Ascending aorta (tissue), 2 donors: ENCODE results near the gene APOA1. TPM values are rescaled to one million over a fixed set of nuclear protein-coding genes. Genes with fewer than 3 reads are reported as not detected.

Experiments
- DNase-seq, 2 donors: peaks; one replicate each; pipeline ENCODE4 v3.0.0-alpha.2; 2019; ENCODE audit warnings: low spot score in 2 of 2
- H3K27ac ChIP-seq, 2 donors: fragments of 200-600 bp; sonication (generic); one replicate each; pipeline ENCODE4 v1.5.1; 2016 to 2017; ENCODE audit warnings: mild to moderate bottlenecking in 1 of 2
- H3K27me3 ChIP-seq: fragments of 200-600 bp; sonication (generic); one replicate; pipeline ENCODE4 v1.5.1; 2017
- H3K36me3 ChIP-seq, 2 donors: fragments of 200-600 bp; sonication (generic); one replicate each; pipeline ENCODE4 v1.5.1; 2016
- H3K4me1 ChIP-seq, 2 donors: fragments of 200-600 bp; sonication (generic); one replicate each; pipeline ENCODE4 v1.5.1; 2016 to 2017; ENCODE audit warnings: mild to moderate bottlenecking in 1 of 2
- H3K4me3 ChIP-seq, 2 donors: fragments of 200-600 bp; sonication (generic); one replicate each; pipeline ENCODE4 v1.5.1; 2016 to 2017; ENCODE audit warnings: mild to moderate bottlenecking in 1 of 2
- H3K9me3 ChIP-seq, 2 donors: fragments of 200-600 bp; sonication (generic); one replicate each; pipeline ENCODE4 v1.5.1; 2016
- CTCF ChIP-seq, 3 experiments: fragments of 200-600 bp in 2 of 3; fragments of 450-650 bp in 1 of 3; sonication (generic) in 2 of 3; IDR thresholded peaks; one replicate each; pipeline ENCODE4 v1.5.1; 2016 to 2019; ENCODE audit warnings: antibody characterized with exemption in 3 of 3, mild to moderate bottlenecking in 1 of 3, moderate library complexity in 1 of 3
- intact Hi-C: fragments of 100-400 bp; cut with DNase I; formaldehyde crosslinking; loops from one replicate; pipeline ENCODE4 v1.15.1; 2023
- total RNA-seq: library from RNA; depleted of rRNA; stranded (reverse); fragments of >200 nt; gene quantifications from one replicate; pipeline ENCODE4 v1.1.0, GENCODE V29; 2016

APOA1 gene
- 80.3 TPM for total RNA-seq

- TF ChIP-seq CTCF (IDR thresholded peaks at IDR 0.05): no peak
- intact Hi-C loops: no loop called here
- Histone ChIP-seq H3K4me3 (no peak within 1 kb of the TSS), H3K4me1 (peaks cover 11 to 12% of the 10 kb centered on the region in 2 donors), H3K27me3 (no peaks in the 10 kb centered on the region), H3K36me3 (no peaks in the 10 kb centered on the region), H3K9me3 (no peaks in the 10 kb centered on the region), H3K27ac (peak within 1 kb of the TSS; percentile 88 to 92)
- no peak for DNase-seq
Measured at GRCh38 chr11:116837231-116838091, at the start of gene APOA1. Gene APOA1 (minus strand): TSS chr11:116837622. CDS start chr11:116837387, 235 bp downstream.

- intact Hi-C loops: no loop called here
- no peak for DNase-seq
- H3K9me3 ChIP-seq: no peaks in the 10 kb centered on the region
Measured at GRCh38 chr11:116885951-116886655, 48.7 kb upstream of the APOA1 start.

DNA sequence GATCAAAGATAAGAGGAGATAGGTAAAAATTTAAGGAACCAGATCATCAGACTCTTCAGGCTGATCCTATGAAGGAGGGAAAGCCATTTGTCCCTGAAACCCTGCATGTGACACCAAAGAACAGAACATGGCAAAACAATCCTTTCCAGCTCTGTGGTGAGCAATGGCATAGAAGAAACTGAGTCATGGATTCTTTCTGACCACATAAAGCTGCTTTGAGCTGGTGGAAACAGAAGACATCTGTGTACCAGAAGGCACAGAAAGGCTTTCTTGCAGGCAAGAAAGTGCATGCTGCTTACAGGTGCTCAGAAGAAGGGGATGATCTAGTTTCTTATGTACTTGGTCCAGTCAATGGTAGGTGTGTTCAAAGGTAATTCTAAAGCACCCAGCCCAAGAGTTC, 45.0 kb upstream of the APOA1 start:
- Histone ChIP-seq H3K4me3 (no peak overlapping the region), H3K9me3 (no peaks in the 10 kb centered on the region), H3K4me1 (no peaks in the 10 kb centered on the region), H3K36me3 (no peaks in the 10 kb centered on the region), H3K27ac (no peak overlapping the region), H3K27me3 (no peaks in the 10 kb centered on the region)
- intact Hi-C loops: no loop called here
- no peak for DNase-seq
- no peak for TF ChIP-seq CTCF (IDR thresholded peaks at IDR 0.05)

More at GRCh38 chr11:116885951-116886655, 48.7 kb upstream of the APOA1 start:
- Histone ChIP-seq H3K27ac (peak overlapping the region in 1 of 2 donors; percentile 15), H3K36me3 (no peaks in the 10 kb centered on the region), H3K4me1 (no peaks in the 10 kb centered on the region), H3K4me3 (no peak overlapping the region), H3K27me3 (no peaks in the 10 kb centered on the region)
- no peak for TF ChIP-seq CTCF (IDR thresholded peaks at IDR 0.05)

GRCh38 chr11:116881143-116881542, 43.7 kb upstream of the APOA1 start:
- H3K36me3 ChIP-seq: peaks cover 0 to 2% of the 10 kb centered on the region in 2 donors
- H3K4me3 ChIP-seq: no peak overlapping the region
- no peak for TF ChIP-seq CTCF (IDR thresholded peaks at IDR 0.05)
- H3K9me3 ChIP-seq: no peaks in the 10 kb centered on the region
- no peaks in the 10 kb centered on the region for H3K27me3 ChIP-seq
- intact Hi-C loops: no loop called here
- no peak for DNase-seq
- H3K4me1 ChIP-seq: no peaks in the 10 kb centered on the region
- no peak overlapping the region for H3K27ac ChIP-seq

GRCh38 chr11:116879800-116880625, 42.6 kb upstream of the APOA1 start:
- peaks cover 6 to 13% of the 10 kb centered on the region in 2 donors for H3K36me3 ChIP-seq
- H3K4me3 ChIP-seq: no peak overlapping the region
- H3K4me1 ChIP-seq: no peaks in the 10 kb centered on the region
- intact Hi-C loops: loop anchor here (1.0 to 5.0 kb wide), 2 partner anchors 226 to 347 kb away; no protein-coding TSS in a partner anchor
- DNase-seq: no peak
- no peaks in the 10 kb centered on the region for H3K9me3 ChIP-seq
- H3K27ac ChIP-seq: no peak overlapping the region
- peak; percentile 43 to 69 (median 59) for TF ChIP-seq CTCF (IDR thresholded peaks at IDR 0.05)
- no peaks in the 10 kb centered on the region for H3K27me3 ChIP-seq
